Stimulated activated CD8-positive, alpha-beta memory T cell treated with anti-CD3 and anti-CD28 coated beads, Interleukin-4, amount 100 ng/mL, for 48 hours (primary cell): ENCODE measurements around the gene C10orf120.

ENCODE experiments used
- DNase-seq: peaks from one replicate; pipeline ENCODE4 v3.0.0-alpha.2; 2020

Gene C10orf120

DNA sequence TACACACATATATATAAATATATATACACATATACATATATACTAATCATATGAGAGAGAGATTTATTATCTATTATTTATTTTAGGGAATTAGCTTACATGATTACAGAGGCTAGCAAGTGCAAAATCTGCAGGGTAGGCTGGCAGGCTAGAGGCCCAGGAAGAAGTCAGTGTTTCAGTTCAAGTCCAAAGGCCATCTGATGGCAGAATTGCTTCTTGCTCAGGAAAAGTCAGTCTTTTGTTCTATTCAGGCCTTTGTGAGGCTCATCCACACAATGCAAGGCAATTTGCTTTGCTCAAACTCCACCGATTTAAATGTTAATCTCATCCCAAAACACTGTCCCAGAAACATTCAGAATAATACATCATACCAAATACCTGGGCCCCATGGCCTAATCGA lies 2.6 kb upstream of the C10orf120 start:
- DNase-seq = no peak

DNA sequence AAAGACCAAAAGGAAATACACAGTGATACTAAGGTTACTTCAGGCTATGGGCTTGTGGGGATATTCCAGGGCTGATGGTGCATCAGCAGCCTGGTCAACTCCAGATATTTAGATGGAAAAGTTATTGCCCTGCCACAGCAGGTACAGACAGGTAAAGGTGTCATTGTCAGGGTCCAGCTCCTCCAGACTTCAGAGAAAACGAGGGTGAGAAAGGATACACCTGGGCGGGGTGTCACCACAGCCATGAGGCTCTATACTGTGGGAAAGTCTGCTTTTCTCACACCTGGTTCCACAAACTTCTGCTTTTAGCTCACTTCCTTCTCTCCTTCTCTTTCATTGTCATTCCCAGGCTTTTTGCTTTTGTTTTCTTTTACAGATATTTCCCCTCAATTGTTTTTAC lies 2.0 kb upstream of the C10orf120 start:
- DNase-seq = no peak

GRCh38 chr10:122696687-122697086 lies 3.0 kb downstream of the C10orf120 start:
- no peak for DNase-seq

DNA sequence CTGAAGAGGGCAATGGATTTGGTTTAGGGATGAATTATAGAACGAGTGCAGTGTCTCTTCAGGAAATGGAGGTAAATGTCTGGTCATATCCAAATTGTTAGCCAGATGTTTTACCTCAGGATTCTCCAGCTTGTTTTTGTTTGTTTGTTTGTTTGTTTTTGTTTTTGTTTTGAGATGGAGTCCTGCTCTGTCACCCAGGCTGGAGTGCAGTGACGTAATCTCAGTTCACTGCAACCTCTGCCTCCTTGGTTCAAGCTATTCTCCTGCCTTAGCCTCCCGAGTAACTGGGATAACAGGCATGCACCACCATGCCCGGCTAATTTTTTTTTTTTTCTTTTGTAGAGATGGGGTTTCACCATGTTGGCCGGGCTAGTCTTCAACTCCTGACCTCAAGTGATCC lies 6.9 kb downstream of the C10orf120 start:
- no peak for DNase-seq

- DNase-seq = no peak
Observed at GRCh38 chr10:122689146-122689820, 10.4 kb downstream of the C10orf120 start.

- no peak for DNase-seq
Observed at GRCh38 chr10:122688293-122688989, 11.2 kb downstream of the C10orf120 start.

DNA sequence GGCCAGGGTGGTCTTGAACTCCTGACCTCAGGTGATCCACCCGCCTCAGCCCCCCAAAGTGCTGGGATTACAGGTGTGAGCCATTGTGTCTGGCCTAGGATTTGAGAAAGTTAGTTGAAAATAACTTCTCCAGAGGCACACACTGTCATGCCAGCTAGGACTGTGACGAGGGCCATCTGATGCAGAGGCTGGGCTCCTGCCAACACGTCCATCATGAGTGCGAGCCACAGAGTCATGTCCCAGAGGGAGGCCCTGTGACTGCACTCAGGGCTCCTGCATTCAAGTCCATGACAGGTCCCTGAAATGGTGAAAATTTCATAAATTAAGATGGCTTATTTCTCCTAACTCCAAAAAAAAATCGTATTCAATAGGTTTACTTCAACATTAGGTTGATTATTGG lies 17.1 kb downstream of the C10orf120 start:
- DNase-seq = no peak

- no peak for DNase-seq
Observed at GRCh38 chr10:122678266-122678665, 21.4 kb downstream of the C10orf120 start.

DNA sequence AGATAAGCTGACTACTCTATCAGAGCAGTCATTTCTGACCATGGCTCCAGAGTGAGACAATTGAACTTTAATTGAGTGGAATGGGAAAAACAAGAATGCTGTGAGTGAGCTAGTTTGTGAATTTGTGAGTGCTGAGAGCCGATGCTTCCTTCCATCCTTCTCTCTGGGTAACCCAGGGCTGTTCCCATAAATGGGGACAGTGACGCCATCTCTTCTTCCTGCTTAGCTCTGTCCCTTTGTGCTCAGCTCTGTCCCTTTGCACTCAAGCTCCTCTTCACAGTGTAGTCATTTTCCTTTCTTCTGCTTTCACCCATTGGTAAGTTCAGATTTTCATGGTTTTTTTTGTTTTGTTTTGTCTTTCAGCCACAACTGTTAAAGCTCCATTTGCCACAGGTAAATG lies 24.4 kb downstream of the C10orf120 start:
- DNase-seq = no peak

GRCh38 chr10:122674781-122675180 lies 24.9 kb downstream of the C10orf120 start:
- DNase-seq = no peak

GRCh38 chr10:122673731-122674130 lies 25.9 kb downstream of the C10orf120 start:
- DNase-seq = no peak

DNA sequence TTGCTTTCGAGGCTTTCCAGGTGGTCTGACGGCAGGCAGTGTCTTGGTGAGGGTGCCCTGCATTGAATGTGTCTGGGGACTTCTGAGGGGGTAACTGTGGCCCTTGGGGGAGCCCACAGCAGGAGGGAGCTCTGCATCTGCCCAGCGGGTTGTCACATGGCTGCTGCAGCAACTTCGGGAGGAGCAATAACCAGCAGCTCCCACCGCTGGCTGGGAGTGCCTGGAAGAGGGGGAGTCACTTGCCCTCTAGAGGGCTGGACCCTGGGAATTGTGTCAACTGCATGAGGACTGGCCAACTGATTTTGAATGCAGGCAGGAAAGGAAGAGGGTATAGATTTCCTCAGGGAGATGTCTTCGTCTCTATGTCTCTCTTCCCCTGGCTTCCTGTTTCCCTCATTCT lies 26.4 kb downstream of the C10orf120 start:
- no peak for DNase-seq

DNA sequence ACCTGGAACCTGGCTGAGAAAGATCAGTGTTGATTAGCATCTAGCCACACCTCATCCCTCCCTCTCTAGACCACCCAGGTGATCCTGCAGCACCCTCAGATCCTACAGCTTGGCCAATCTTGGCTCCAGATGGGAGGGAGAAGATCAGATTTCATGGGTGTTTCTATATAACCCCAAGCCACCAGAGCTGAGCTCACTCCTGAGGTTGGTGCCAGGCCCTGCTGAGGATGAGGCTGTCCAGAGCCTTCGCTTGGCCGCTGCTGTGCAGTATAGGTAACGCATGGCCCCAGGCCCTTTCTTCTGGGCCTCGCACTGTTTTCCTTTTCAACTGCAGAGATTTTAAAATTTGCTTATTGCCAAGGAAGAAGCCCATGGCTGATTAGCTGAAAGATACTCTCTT lies 27.0 kb downstream of the C10orf120 start:
- DNase-seq = no peak

GRCh38 chr10:122671355-122671754 lies 28.3 kb downstream of the C10orf120 start:
- no peak for DNase-seq

DNA sequence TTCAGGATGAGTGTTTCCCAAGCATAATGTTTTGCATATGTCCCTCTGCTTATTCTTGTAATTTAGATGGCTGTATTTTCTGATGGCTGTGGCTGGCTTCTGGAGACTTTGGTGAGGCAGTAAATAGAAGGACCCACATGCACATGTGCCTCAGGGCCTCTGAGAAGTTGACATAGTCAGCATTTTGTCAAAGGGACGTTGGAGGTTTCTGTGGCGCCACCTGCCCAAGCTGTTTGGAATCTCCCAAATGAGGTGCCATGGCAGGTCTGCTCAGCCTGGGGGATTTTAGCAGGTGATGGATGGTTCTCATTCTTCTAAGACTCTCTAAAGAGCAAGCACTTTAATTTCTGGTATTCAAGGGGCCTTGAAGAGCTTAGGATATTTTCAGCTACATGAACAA lies 29.8 kb downstream of the C10orf120 start:
- no peak for DNase-seq

GRCh38 chr10:122669045-122669444 lies 30.6 kb downstream of the C10orf120 start:
- no peak for DNase-seq

DNA sequence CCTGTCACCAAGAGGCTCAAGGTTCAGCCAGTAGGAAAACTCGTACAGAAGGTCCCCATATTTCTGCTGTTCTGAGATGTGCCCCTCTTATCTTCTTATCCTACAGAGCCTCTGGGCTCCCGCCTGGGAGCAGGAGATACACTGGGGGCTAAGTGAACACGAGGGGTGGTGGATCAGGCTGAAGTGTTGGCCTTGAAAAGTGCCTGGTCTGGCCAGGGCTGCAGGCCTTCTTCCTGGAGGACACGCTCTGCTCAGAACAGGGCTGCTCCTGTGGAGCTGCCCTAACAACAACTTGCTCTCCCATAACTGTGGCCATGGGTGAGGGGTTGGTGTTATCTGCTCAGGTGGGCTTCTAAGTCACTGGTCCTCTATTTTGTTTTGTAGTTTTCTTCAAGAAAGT lies 33.7 kb downstream of the C10orf120 start:
- no peak for DNase-seq

GRCh38 chr10:122665329-122665860 lies 34.3 kb downstream of the C10orf120 start:
- DNase-seq = no peak

- DNase-seq = no peak
Observed at GRCh38 chr10:122664501-122664900, 35.1 kb downstream of the C10orf120 start.

DNA sequence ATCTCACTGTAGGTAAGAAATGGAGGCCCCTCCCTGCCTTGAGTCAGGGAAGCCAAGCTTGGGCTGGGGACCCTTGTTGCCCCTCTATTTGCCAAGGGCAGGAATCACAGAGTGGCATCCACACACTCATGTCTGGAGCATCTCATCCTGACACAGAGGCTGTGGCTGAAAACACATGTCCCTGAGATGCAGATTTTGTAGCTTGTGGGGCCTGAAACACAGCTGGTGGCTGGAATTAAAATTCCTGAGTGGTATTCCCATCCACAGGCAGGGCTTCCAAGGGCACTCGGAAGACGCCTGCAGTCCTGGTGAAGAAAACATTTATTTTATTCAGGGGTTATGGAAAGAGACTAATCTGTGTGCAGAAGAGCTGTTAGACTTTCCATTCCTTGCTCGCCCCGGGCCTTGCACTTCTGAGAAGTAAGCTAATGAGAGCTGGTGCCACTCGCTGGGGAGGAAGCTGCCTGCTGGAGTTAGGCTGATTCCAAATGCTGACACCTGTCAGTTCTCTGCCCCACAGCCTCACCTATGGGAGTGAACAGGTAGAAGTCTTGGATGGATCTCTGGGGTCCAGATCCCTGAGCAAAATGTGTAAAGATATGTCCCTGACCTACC lies 36.0 kb downstream of the C10orf120 start:
- DNase-seq = no peak

- no peak for DNase-seq
Observed at GRCh38 chr10:122662231-122662630, 37.4 kb downstream of the C10orf120 start.

GRCh38 chr10:122660696-122661095 lies 39.0 kb downstream of the C10orf120 start:
- DNase-seq = no peak

DNA sequence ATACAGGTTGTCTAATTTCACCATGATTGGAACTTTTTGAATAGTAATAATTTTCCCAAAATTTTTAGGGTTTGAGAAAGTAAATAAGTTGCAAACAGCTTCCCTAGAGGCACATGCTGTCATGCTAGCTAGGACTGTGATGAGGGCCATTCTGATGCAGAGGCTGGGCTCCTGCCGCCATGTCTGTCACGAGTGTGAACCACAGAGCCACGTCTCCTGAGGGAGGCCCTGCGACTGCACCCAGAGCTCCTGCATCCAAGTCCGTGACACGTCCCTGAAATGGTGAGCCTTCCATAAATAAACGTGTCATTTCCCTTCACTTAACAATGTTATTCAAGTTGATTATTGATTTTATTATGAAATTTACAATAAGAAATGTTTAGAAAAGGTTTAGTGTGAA lies 40.0 kb downstream of the C10orf120 start:
- DNase-seq = no peak

DNA sequence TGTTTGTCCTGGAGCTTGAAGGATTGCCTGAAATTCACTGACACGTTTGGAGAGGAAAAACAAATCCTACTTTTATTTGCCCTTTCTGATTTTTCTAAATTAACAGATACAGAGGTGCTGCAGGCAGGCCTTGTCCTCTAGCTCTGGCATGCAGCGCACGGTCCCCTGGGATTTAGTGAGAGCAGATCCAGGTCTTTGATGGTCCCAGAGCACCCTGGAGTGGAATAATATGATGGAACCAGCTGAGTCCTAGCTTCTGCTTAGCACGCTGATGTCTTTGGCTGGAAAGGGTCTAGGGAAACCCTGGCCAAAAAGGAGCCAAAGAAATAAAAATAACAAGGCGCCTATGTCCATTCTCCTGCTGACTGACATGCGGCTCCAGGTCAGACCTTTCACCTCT lies 40.5 kb downstream of the C10orf120 start:
- no peak for DNase-seq
